ENCODE results near the gene WDR90.

Gene WDR90

GRCh38 chr16:708019-708418 lies 58.9 kb downstream of the WDR90 start:
- DNase-seq (ENCODE audit: low read depth, low spot score) = no peak

GRCh38 chr16:708959-709358 lies 59.8 kb downstream of the WDR90 start:
- DNase-seq (ENCODE audit: low read depth, low spot score) = no peak

GRCh38 chr16:709566-710499 lies 60.7 kb downstream of the WDR90 start:
- peak; percentile 95 for DNase-seq (ENCODE audit: low read depth, low spot score)

GRCh38 chr16:710500-711075 lies 61.4 kb downstream of the WDR90 start:
- no peak for DNase-seq (ENCODE audit: low read depth, low spot score)

DNA sequence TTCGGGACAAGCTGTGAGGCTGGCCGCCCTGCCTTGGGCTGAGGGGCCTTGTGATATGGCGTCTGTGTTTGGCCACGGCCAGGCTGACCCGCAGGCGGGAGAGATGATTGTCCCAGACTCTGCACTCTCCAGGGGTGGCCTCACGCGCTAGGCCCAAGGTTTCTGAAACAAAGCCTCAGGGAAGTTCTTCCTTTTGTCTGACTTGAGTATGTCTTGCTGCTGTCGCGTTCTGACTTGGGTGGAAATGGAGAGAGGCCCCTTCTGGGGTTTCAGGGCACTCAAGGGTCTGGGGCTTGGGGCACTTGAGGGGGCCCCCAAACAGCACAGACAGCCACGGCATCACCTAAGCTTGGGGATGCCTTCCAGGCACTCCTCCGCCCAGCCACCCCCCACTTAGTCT lies 61.9 kb downstream of the WDR90 start:
- DNase-seq (ENCODE audit: low read depth, low spot score) = no peak

- DNase-seq (ENCODE audit: low read depth, low spot score) = peak; percentile 89
Measured at GRCh38 chr16:711548-712320, 62.6 kb downstream of the WDR90 start.

DNA sequence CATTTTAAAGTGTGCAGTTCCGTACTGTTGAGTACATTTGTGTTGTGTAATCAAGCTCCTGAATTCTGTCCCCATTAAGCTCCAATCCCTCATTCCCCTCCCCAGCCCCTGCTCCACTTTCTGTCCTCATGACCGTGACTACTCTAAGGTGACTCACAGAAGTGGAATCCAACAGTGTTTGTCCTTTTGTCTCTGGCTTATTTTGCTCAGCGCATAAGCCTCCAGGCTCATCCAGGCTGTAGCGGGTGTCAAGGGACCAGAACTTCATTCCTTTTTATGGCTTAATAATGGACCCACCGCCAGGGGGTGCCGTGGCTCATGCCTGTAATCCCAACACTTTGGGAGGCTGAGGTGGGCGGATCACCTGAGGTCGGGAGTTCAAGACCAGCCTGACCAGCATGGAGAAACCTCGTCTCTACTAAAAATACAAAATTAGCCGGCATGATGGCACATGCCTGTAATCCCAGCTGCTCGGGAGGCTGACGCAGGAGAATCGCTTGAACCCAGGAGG lies 63.6 kb downstream of the WDR90 start:
- DNase-seq (ENCODE audit: low read depth, low spot score) = peak; percentile 94

- no peak for DNase-seq (ENCODE audit: low read depth, low spot score)
Measured at GRCh38 chr16:714079-714478, 64.9 kb downstream of the WDR90 start.

DNA sequence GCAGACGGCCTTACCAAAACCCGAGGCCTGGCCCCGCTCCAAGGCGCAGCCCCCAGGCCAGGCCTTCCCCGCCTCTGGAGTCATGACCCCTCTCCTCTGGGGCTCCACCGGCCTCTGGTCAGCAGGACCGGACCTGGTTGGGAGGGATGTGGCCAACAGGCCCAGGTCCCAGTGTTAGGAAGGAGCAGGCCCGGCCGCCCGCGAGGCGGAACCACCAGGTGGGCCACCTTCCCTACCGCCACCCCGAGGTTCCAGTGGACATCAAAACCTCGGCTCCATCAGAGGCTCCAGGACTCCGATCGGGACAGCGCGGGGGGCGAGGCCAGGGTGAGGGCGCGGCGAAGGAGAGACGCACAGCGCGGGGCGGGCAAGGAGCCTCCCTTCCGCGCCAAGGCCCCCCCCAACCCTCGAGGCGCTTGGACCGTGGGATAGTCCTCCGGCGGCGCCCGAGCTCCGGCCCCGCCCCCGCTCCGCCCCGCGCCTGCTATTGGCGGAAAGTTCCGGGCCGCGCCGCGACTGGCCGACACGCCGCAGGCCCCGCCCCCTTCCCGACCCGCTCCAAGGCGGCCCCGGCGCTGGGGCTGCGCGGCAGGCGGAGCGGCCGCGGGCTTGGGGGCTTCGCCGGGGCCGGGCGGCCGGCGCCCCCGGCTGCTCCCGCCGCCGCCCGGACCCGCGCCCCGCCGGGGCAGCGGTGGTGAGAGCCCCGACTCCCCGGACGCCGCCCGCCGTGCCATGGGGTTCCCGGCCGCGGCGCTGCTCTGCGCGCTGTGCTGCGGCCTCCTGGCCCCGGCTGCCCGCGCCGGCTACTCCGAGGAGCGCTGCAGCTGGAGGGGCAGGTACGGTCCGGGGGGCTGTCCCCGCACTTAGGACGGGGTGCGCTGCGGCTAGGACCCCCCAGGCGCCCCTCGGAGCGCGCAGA lies 65.7 kb downstream of the WDR90 start, which contains the start of gene METRN:
METRN (plus strand) TSS at position 561 of the 919 bp plus-strand sequence; CDS start at position 733, 172 bp downstream.
- peak; percentile 97 for DNase-seq (ENCODE audit: low read depth, low spot score)

DNA sequence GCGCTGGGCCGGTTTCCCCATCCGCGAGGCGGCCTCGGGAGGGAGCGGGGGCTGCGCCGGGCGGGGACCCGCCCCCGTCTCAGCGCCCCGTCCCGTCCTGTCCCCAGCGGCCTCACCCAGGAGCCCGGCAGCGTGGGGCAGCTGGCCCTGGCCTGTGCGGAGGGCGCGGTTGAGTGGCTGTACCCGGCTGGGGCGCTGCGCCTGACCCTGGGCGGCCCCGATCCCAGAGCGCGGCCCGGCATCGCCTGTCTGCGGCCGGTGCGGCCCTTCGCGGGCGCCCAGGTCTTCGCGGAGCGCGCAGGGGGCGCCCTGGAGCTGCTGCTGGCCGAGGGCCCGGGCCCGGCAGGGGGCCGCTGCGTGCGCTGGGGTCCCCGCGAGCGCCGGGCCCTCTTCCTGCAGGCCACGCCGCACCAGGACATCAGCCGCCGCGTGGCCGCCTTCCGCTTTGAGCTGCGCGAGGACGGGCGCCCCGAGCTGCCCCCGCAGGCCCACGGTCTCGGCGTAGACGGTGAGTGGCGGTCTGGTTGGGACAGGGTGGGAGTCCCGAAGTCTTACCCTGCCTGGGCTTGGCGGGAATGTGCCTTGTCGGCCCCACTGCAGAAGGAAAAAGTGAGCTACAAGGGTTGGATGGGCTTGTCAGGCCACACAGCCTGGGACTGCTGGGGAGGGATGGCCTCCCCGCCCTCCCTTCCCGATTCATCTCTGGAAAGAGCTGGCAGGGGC lies 66.5 kb downstream of the WDR90 start:
- peak; percentile 73 for DNase-seq (ENCODE audit: low read depth, low spot score)

- peak; percentile 90 for DNase-seq (ENCODE audit: low read depth, low spot score)
Measured at GRCh38 chr16:716200-716568, 67.0 kb downstream of the WDR90 start.

GRCh38 chr16:716768-717325 lies 67.7 kb downstream of the WDR90 start:
- no peak for DNase-seq (ENCODE audit: low read depth, low spot score)

Data from astrocyte of the hippocampus (primary cell).